SW480 (cell line): ENCODE measurements around the gene AGBL4.

Source experiments
- DNase-seq: peaks from one replicate; pipeline ENCODE4 v3.0.0-alpha.2; 2016; ENCODE audit warnings: low spot score

The AGBL4 gene

DNA sequence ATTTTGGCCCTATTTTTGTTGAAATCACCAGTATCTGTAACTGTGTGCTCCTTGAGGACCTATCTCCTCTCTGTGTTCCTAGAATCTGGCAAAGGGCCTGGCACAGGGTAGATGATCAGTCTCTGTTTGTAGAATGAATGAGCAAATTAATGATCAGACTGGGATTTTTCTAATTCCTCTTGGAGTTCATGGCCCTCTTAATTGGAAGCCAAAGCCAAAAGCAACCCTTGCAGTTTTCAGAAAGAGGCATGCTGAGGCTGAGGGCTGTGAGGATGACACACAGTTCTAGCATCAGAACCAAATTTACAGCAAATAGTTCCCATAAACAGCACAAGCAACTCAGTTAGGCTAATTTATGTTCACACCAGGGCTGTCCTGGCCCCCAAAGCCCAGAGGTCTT is 1136.0 kb downstream of the AGBL4 start:
- no peak for DNase-seq

GRCh38 chr1:48882020-48882419 is 1141.7 kb downstream of the AGBL4 start:
- DNase-seq = no peak

DNA sequence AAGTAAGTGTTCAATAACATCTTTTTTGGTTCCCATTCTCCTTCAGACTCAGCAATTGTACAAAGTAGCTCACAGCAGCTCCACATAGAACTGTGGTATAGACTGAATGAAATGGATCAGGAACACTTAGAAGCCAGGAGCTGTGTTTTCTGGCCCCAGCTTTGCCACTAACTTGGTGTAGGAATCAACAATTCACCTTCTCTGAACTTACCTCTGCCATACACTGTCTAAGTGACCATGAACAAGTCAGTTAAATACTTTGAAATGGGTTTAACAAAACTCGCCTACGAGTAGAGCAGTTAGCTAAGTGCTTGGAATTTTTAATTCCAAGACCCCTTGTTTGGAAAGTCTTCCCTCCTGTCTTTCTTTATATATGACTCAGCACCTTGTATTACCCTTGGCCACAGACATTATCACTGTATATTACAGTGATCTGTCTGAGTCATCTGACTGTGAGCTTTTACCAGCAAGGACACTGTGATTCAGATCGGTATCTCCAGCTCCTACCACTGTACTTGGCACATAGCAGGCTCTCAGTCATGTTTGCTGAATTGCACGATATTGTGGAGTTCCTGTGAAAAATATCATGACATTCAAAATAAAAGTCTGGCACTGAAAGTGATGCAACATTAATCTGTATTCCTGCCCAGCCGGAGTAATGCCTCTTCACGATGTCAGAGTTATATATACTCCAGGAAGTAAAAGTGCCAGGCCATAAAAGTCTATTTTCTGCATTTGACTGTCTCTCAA is 1145.4 kb downstream of the AGBL4 start:
- peak; percentile 28 for DNase-seq

- no peak for DNase-seq
These were observed 1147.4 kb downstream of the AGBL4 start for GRCh38 chr1:48876330-48876785.

DNA sequence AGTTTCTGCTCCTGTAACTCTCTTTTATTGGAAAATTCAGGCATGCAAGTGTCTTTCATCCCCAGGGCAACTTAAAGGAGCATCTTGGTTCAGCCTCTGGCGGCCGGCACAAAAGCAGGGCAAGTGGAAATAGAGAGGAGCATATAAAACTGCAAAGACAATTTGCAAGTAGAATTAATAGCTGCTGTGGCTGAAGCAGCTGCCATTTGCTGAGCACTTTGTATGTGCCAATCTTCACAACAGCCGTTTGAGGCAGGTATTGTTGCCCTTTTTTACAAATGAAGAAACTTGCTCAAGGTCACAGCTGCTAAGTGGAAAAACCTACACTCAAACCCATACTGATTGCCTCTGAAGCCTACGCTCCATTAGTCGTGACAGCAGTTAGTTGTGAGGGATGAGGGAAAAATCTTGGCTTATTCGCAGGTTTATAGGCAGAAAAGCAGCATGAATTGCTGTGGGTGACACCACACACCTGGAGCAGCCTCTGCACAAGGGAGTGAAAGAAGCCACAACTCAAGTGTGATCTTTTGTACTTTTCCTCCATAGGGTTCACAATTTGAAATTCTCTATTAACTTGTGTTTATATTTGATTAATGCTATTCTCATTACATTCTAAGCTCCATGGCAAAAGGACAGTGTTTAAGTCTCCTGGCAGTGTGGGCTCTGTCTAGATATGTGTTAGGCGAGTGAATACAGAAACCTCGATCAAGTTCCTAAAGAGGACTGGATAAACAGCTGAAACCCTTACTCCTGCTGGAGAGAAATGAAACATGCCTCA is 1148.0 kb downstream of the AGBL4 start:
- no peak for DNase-seq

DNA sequence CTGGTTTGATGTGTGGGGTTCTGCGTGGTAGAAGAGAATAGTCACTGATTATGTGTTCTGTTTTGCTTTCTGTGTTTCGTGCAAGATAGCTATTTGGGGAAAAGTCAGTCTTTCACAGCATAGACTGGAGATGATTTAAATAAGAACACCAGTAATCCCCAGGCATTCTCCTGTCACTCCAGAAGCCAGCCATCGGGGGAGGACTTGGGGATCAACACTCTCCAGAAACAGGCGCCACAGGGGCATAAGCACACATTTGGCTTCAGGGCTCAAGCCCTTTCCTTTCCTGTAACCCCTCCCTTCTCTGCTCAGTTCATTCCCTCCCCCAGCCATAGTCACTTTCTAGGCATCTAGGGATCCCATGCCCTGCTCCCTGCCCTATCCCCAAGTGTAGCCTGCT is 1149.8 kb downstream of the AGBL4 start:
- DNase-seq = no peak

DNA sequence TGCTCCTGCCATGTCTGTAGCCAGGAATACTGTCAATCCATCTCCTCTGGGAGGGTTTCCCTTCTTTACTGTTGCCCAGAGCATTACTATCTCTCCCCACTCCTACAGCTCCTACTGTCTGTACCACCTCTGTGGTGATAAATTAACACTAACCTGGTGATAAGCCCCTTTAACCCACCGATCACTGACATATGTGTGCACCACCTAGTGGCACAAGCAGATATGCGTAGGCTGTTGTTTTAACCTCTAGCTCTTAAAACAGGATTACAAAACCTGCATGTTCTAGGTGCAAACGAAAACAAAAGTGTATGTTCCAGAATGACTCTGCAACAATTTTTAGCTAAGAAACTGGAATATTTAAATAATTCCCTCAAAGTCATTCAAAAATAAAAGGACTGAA is 1153.2 kb downstream of the AGBL4 start:
- DNase-seq = no peak

- no peak for DNase-seq
These were observed 1154.4 kb downstream of the AGBL4 start for GRCh38 chr1:48869116-48869893.

GRCh38 chr1:48864913-48865312 is 1158.8 kb downstream of the AGBL4 start:
- no peak for DNase-seq

DNA sequence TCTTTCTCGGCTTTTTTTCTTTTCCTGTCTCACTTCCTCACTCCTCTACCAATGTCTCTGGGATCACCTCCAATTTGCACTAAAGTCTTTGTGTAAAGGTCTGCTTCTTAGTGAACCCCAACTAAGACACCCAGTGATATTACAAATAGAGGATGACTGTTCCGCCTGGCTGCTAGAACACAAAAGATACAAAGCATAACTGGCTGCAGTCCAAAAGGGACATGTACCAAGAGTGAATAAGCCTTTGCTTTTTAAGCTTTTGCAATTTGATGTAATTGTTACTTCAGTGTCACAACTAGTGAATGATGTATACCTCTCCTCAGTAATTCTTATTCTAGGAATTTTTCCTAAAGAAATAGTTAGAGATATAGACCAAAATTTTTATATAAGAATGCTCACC is 1164.3 kb downstream of the AGBL4 start:
- no peak for DNase-seq

GRCh38 chr1:48858200-48858920 is 1165.4 kb downstream of the AGBL4 start:
- no peak for DNase-seq

- DNase-seq = no peak
These were observed 1170.7 kb downstream of the AGBL4 start for GRCh38 chr1:48853006-48853405.

GRCh38 chr1:48851638-48852037 is 1172.1 kb downstream of the AGBL4 start:
- DNase-seq = no peak

DNA sequence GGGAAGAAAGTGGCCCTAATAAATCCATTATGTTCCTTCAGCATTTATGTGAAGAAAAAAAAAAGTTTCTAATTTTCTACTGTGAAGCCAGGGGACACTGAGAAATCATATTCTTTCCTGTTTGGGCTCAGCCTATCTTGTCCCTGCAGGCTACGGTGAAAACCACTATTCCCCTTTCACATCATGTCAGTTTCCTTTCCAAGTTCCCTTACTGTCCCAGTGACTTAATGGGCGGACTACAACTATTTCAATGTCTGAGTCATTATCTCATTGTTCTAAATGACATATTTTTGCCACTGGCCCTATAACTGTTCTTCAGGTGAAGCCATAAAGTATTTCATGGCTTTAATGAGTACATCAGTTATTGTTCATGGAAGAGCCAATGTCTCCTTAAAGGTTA is 1175.7 kb downstream of the AGBL4 start:
- DNase-seq = no peak

DNA sequence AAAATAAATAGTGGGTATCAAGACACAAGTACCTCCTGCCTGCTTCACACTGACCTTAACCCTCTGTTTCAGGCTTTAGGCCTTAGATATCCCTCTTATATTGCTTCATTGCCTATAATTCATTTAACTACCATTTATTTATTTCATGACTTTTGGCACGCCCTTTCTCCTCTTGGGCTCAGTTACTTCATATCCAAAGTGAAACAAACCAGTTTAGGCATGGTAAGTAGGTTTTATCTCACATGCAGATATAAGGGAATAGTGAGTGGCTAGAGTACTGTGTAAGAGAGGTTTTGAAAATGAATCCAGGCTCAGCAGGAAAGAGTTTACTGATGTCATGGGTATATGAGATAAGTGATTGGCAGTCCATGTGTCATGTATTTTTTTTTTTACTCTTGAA is 1177.3 kb downstream of the AGBL4 start:
- no peak for DNase-seq

DNA sequence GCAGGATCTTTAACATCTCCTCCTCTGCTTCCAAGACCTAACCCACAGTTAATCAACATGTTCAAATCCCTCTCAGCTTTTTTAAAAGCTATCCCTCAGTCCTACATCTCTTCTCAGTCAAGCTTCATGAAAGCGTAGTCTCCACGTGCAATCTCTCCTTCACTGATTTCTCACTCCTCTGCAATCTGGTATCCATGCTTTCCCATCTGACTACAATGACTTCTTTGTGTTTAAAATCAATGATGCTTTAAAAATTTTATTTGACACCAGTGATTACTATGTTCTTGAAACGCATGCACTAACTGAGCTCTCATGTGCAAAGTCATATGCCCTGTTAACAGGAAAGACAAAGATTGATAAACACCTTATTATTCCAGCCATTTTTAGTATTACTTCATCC is 1179.6 kb downstream of the AGBL4 start:
- DNase-seq = no peak

DNA sequence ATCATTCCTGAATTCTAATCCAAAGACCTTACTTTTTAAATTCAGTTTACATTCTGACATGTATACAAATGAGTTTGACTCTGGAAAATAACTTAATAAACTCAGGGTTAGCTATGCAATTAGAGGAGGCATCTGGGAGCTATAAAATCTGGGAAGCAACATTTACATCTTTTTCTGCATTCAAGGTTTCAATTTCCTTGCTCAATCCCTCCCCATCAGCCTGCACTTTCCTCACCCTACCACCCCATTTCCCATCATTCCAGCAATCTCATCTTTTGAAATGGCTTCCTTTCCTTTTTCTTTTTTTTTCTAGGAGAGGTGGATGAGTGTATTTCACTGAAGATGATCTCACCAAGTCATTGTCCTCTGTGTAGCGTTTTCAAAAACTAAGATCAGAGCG is 1181.8 kb downstream of the AGBL4 start:
- DNase-seq = no peak

GRCh38 chr1:48841461-48841860 is 1182.3 kb downstream of the AGBL4 start:
- no peak for DNase-seq

- DNase-seq = no peak
These were observed 1192.4 kb downstream of the AGBL4 start for GRCh38 chr1:48831120-48831978.

GRCh38 chr1:48830715-48831114 is 1193.0 kb downstream of the AGBL4 start:
- DNase-seq = no peak

DNA sequence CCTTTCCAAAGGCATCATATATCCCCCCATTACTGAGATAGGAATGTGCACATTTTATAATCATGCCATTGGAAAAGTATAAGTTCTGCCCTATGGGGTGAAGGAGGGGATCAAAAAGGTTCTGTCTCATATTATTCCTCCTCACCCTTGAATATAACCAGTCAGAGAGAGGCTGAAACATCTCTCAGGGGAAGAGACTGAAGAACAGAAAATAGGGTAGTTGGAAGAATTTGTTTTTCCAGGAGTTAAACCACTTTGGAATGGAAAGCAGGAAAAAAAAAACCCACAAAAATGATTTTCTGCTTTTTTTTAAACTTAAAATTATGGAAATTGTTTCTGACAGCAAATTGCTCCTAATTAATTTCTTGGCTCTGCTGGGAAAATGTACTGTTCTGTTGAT is 1194.3 kb downstream of the AGBL4 start:
- DNase-seq = no peak
